ENCODE data around the gene FAM13B. TPM values are rescaled to one million over a fixed set of nuclear protein-coding genes. Genes with fewer than 3 reads are reported as not detected.

The FAM13B gene
- total and polyA plus RNA-seq, 9 of the 15 experiments (the other 6 are each of a cell fraction or from before 2014, with no cell fraction given): 2.3 to 21.6 (median 14.1) TPM

DNA sequence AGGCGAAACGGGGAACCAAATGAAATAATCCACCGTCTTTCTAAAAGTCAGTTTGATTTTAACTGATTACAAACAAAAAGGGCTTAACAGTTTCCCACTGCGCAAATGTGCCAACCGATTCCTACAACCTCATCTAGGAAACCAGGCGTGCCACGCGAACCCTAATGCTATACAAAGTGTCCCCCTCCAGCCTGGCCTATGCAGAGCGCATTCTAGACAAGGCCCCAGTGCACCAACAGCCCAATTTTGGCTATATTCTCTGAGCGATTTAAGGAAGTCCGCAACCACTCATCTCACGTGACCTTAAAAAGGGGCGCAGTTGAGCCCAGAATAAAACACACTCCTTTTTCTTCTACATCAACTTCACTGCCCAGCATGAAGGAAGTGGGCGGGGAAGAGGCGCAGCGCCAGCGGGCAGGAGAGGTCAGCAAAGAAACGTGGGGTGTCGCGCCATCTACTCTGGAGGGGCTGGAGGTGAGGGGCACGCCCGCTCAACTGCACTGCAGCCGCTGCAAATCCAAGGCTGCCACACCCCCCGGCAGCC, 779 bp downstream of the FAM13B start:
- peak overlapping the region; percentile 92 for H2AFZ ChIP-seq (ENCODE audit: low read depth, low read length)
- peaks cover 8% of the 10 kb centered on the region for H4K20me1 ChIP-seq (replicated peaks; ENCODE audit: control insufficient read depth, insufficient read depth, low read length)
- peaks cover 14% of the 10 kb centered on the region; the same call in 2 of the 3 replicates for H3K36me3 ChIP-seq (ENCODE audit: control insufficient read depth, insufficient read depth, low read length)
- in situ Hi-C loops (cut with MboI) (no loop called here), intact Hi-C loops (cut with micrococcal nuclease) (loop anchor here (2.0 to 5.0 kb wide), 3 partner anchors 33 to 280 kb away; partner anchors contain the start of gene HNRNPA0)
- H3K4me3 ChIP-seq: peak overlapping the region; percentile 85
- ChIA-PET POLR2A (no interaction called here), CTCF (ENCODE audit: low intra/inter-chr PET ratio) (no interaction called here)
- H3K9me3 ChIP-seq (replicated peaks; ENCODE audit: control insufficient read depth, insufficient read depth, low read depth, low read length): no peaks in the 10 kb centered on the region; the same call in 1 of the 2 replicates
- peaks cover 19 to 20% of the 10 kb centered on the region in 2 experiments; a peak in 4 of 5 replicates for H3K4me1 ChIP-seq (replicated peaks in 1 of 2; ENCODE audit: control insufficient read depth in 2 of 2, insufficient read depth in 2 of 2, low read length in 2 of 2)
- H3K9me1 ChIP-seq (ENCODE audit: control insufficient read depth, insufficient read depth, low read length): no peaks in the 10 kb centered on the region
- BruUV-seq (replicated peaks): no TSS peak
- H3K27me3 ChIP-seq (ENCODE audit: control insufficient read depth in 2 of 2, insufficient read depth in 2 of 2, low read length in 2 of 2): no peaks in the 10 kb centered on the region
- FAIRE-seq: peak; percentile 48
- WGBS (ENCODE audit: insufficient coverage, low coverage, missing lambda C conversion rate): under 1% methylated on average over 23 of the region's 24 CpGs
- H3K4me2 ChIP-seq (ENCODE audit: insufficient read depth, low read length): peak overlapping the region; percentile 90
- H3K9ac ChIP-seq (ENCODE audit: insufficient read depth in 1 of 2, low read depth in 2 of 2, low read length in 2 of 2): peak overlapping the region; percentile 92 to 97
- H3K27ac ChIP-seq (ENCODE audit: extremely low read depth, low read depth, low read length): peak overlapping the region; percentile 95
- ATAC-seq: peak; percentile 58
- peak in 1 of 4 experiments; percentile 67 for DNase-seq (ENCODE audit: extremely low read depth in 1 of 4, low spot score in 3 of 4)
- H3K79me2 ChIP-seq (ENCODE audit: control insufficient read depth, insufficient read depth, low read length): peaks cover 58% of the 10 kb centered on the region
- TF ChIP-seq JUN (IDR thresholded peaks at IDR 0.05; ENCODE audit: borderline replicate concordance, low read depth, low read length) (no peak), JUN (CRISPR knock-in tag; IDR thresholded peaks at IDR 0.05; ENCODE audit: borderline replicate concordance) (0 out of 2 replicates have a peak, but pooled peaks have one; percentile 19), BHLHE40 (IDR thresholded peaks at IDR 0.05; ENCODE audit: low read length) (peak; percentile 86), MYNN (IDR thresholded peaks at IDR 0.05) (no peak; the same call in 1 of the 2 replicates), MYNN (CRISPR knock-in tag; IDR thresholded peaks at IDR 0.05) (no peak), KLF13 (tag; IDR thresholded peaks at IDR 0.05; ENCODE audit: borderline replicate concordance, low read depth) (peak; percentile 76; the same call in 1 of the 2 replicates), ERF (CRISPR knock-in tag; IDR thresholded peaks at IDR 0.05) (0 out of 2 replicates have a peak, but pooled peaks have one; percentile 11), HMGN3 (IDR thresholded peaks at IDR 0.05; ENCODE audit: borderline replicate concordance, extremely low read depth, insufficient read length, low read depth, low read length) (no peak), EP300 (IDR thresholded peaks at IDR 0.05; ENCODE audit: low read length) (no peak), C11orf30 (IDR thresholded peaks at IDR 0.05; ENCODE audit: low read depth) (no peak), SIN3A (IDR thresholded peaks at IDR 0.05; ENCODE audit: borderline replicate concordance in 2 of 2, control insufficient read depth in 1 of 2, low read depth in 2 of 2, low read length in 2 of 2) (peak; percentile 79 to 81; a peak in 2 of 4 replicates)
- TF ChIP-seq, protein P1, sequence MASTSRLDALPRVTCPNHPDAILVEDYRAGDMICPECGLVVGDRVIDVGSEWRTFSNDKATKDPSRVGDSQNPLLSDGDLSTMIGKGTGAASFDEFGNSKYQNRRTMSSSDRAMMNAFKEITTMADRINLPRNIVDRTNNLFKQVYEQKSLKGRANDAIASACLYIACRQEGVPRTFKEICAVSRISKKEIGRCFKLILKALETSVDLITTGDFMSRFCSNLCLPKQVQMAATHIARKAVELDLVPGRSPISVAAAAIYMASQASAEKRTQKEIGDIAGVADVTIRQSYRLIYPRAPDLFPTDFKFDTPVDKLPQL (IDR thresholded peaks at IDR 0.05; ENCODE audit: extremely low read depth, insufficient read length): no peak
- TF ChIP-seq, protein P2, sequence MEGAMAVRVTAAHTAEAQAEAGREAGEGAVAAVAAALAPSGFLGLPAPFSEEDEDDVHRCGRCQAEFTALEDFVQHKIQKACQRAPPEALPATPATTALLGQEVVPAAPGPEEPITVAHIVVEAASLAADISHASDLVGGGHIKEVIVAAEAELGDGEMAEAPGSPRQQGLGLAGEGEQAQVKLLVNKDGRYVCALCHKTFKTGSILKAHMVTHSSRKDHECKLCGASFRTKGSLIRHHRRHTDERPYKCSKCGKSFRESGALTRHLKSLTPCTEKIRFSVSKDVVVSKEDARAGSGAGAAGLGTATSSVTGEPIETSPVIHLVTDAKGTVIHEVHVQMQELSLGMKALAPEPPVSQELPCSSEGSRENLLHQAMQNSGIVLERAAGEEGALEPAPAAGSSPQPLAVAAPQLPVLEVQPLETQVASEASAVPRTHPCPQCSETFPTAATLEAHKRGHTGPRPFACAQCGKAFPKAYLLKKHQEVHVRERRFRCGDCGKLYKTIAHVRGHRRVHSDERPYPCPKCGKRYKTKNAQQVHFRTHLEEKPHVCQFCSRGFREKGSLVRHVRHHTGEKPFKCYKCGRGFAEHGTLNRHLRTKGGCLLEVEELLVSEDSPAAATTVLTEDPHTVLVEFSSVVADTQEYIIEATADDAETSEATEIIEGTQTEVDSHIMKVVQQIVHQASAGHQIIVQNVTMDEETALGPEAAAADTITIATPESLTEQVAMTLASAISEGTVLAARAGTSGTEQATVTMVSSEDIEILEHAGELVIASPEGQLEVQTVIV (CRISPR knock-in tag; IDR thresholded peaks at IDR 0.05; ENCODE audit: borderline replicate concordance): no peak
- TF ChIP-seq, protein P3, sequence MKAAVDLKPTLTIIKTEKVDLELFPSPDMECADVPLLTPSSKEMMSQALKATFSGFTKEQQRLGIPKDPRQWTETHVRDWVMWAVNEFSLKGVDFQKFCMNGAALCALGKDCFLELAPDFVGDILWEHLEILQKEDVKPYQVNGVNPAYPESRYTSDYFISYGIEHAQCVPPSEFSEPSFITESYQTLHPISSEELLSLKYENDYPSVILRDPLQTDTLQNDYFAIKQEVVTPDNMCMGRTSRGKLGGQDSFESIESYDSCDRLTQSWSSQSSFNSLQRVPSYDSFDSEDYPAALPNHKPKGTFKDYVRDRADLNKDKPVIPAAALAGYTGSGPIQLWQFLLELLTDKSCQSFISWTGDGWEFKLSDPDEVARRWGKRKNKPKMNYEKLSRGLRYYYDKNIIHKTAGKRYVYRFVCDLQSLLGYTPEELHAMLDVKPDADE (conservative IDR thresholded peaks at IDR 0.05; ENCODE audit: control insufficient read depth, low read depth, low read length): peak; percentile 37
- TF ChIP-seq, protein P4, sequence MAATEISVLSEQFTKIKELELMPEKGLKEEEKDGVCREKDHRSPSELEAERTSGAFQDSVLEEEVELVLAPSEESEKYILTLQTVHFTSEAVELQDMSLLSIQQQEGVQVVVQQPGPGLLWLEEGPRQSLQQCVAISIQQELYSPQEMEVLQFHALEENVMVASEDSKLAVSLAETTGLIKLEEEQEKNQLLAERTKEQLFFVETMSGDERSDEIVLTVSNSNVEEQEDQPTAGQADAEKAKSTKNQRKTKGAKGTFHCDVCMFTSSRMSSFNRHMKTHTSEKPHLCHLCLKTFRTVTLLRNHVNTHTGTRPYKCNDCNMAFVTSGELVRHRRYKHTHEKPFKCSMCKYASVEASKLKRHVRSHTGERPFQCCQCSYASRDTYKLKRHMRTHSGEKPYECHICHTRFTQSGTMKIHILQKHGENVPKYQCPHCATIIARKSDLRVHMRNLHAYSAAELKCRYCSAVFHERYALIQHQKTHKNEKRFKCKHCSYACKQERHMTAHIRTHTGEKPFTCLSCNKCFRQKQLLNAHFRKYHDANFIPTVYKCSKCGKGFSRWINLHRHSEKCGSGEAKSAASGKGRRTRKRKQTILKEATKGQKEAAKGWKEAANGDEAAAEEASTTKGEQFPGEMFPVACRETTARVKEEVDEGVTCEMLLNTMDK (IDR thresholded peaks at IDR 0.05; ENCODE audit: borderline replicate concordance, insufficient read depth, low read depth, low read length, poor library complexity, severe bottlenecking): no peak
